ENCODE measurements around the gene PHAX.

GRCh38 chr5:126674145-126674544 is 73.4 kb downstream of the PHAX start:
- TF ChIP-seq CTCF (IDR thresholded peaks at IDR 0.05) (no peak), RFX5 (IDR thresholded peaks at IDR 0.05) (no peak), REST (IDR thresholded peaks at IDR 0.05) (no peak), FOXS1 (CRISPR knock-in tag; IDR thresholded peaks at IDR 0.05) (no peak), POLR2A (IDR thresholded peaks at IDR 0.05; ENCODE audit: low read length) (no peak), RAD21 (conservative IDR thresholded peaks at IDR 0.05 in 1 of 2, IDR thresholded peaks at IDR 0.05 in 1 of 2) (no peak), HOXA7 (CRISPR knock-in tag; IDR thresholded peaks at IDR 0.05) (no peak), JUN (IDR thresholded peaks at IDR 0.05) (no peak), CHD2 (IDR thresholded peaks at IDR 0.05; ENCODE audit: low read length, partially characterized antibody) (no peak), EP300 (IDR thresholded peaks at IDR 0.05) (no peak), ZSCAN20 (CRISPR knock-in tag; IDR thresholded peaks at IDR 0.05) (no peak), SREBF2 (IDR thresholded peaks at IDR 0.05) (no peak)
- TF ChIP-seq, protein P1, sequence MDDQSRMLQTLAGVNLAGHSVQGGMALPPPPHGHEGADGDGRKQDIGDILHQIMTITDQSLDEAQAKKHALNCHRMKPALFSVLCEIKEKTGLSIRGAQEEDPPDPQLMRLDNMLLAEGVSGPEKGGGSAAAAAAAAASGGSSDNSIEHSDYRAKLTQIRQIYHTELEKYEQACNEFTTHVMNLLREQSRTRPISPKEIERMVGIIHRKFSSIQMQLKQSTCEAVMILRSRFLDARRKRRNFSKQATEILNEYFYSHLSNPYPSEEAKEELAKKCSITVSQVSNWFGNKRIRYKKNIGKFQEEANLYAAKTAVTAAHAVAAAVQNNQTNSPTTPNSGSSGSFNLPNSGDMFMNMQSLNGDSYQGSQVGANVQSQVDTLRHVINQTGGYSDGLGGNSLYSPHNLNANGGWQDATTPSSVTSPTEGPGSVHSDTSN (IDR thresholded peaks at IDR 0.05), result no peak

All from A549 (cell line).